ENCODE measurements around the gene ACOX2.

Gene ACOX2

GRCh38 chr3:58560771-58561311 lies 23.9 kb upstream of the ACOX2 start:
- TF ChIP-seq GATA2 (IDR thresholded peaks at IDR 0.05; ENCODE audit: low read depth, low read length), result no peak
- TF ChIP-seq GATA3 (IDR thresholded peaks at IDR 0.05; ENCODE audit: low read depth, low read length), result no peak

- TF ChIP-seq GATA3 (IDR thresholded peaks at IDR 0.05; ENCODE audit: low read depth, low read length), result no peak
- no peak for TF ChIP-seq GATA2 (IDR thresholded peaks at IDR 0.05; ENCODE audit: low read depth, low read length)
These were observed 22.6 kb upstream of the ACOX2 start for GRCh38 chr3:58559586-58559985.

GRCh38 chr3:58557491-58557890 lies 20.5 kb upstream of the ACOX2 start:
- TF ChIP-seq GATA2 (IDR thresholded peaks at IDR 0.05; ENCODE audit: low read depth, low read length) (no peak), GATA3 (IDR thresholded peaks at IDR 0.05; ENCODE audit: low read depth, low read length) (no peak)

GRCh38 chr3:58556761-58557221 lies 19.8 kb upstream of the ACOX2 start:
- TF ChIP-seq GATA3 (IDR thresholded peaks at IDR 0.05; ENCODE audit: low read depth, low read length) (no peak), GATA2 (IDR thresholded peaks at IDR 0.05; ENCODE audit: low read depth, low read length) (peak; percentile 89)

GRCh38 chr3:58556001-58556400 lies 19.0 kb upstream of the ACOX2 start:
- TF ChIP-seq GATA3 (IDR thresholded peaks at IDR 0.05; ENCODE audit: low read depth, low read length), result no peak
- no peak for TF ChIP-seq GATA2 (IDR thresholded peaks at IDR 0.05; ENCODE audit: low read depth, low read length)

GRCh38 chr3:58555203-58555602 lies 18.2 kb upstream of the ACOX2 start:
- TF ChIP-seq GATA2 (IDR thresholded peaks at IDR 0.05; ENCODE audit: low read depth, low read length) (no peak), GATA3 (IDR thresholded peaks at IDR 0.05; ENCODE audit: low read depth, low read length) (no peak)

GRCh38 chr3:58553003-58553402 lies 16.0 kb upstream of the ACOX2 start:
- TF ChIP-seq GATA3 (IDR thresholded peaks at IDR 0.05; ENCODE audit: low read depth, low read length) (no peak), GATA2 (IDR thresholded peaks at IDR 0.05; ENCODE audit: low read depth, low read length) (no peak)

GRCh38 chr3:58551636-58552180 lies 14.7 kb upstream of the ACOX2 start:
- no peak for TF ChIP-seq GATA2 (IDR thresholded peaks at IDR 0.05; ENCODE audit: low read depth, low read length)
- TF ChIP-seq GATA3 (IDR thresholded peaks at IDR 0.05; ENCODE audit: low read depth, low read length), result no peak

- TF ChIP-seq GATA2 (IDR thresholded peaks at IDR 0.05; ENCODE audit: low read depth, low read length) (no peak), GATA3 (IDR thresholded peaks at IDR 0.05; ENCODE audit: low read depth, low read length) (no peak)
These were observed 7.6 kb upstream of the ACOX2 start for GRCh38 chr3:58544541-58544940.

- TF ChIP-seq GATA3 (IDR thresholded peaks at IDR 0.05; ENCODE audit: low read depth, low read length) (no peak), GATA2 (IDR thresholded peaks at IDR 0.05; ENCODE audit: low read depth, low read length) (no peak)
These were observed 3.3 kb upstream of the ACOX2 start for GRCh38 chr3:58540176-58540858.

GRCh38 chr3:58539626-58540025 lies 2.6 kb upstream of the ACOX2 start:
- TF ChIP-seq GATA2 (IDR thresholded peaks at IDR 0.05; ENCODE audit: low read depth, low read length), result no peak
- TF ChIP-seq GATA3 (IDR thresholded peaks at IDR 0.05; ENCODE audit: low read depth, low read length), result no peak

GRCh38 chr3:58537412-58538301 lies 667 bp upstream of the ACOX2 start:
- TF ChIP-seq GATA3 (IDR thresholded peaks at IDR 0.05; ENCODE audit: low read depth, low read length) (no peak), GATA2 (IDR thresholded peaks at IDR 0.05; ENCODE audit: low read depth, low read length) (no peak)

GRCh38 chr3:58535531-58536500 lies 1.2 kb downstream of the ACOX2 start:
- TF ChIP-seq GATA2 (IDR thresholded peaks at IDR 0.05; ENCODE audit: low read depth, low read length) (no peak), GATA3 (IDR thresholded peaks at IDR 0.05; ENCODE audit: low read depth, low read length) (no peak)

All from SH-SY5Y (cell line).